Activated CD8-positive, alpha-beta memory T cell treated with anti-CD3 and anti-CD28 coated beads for 24 hours (primary cell): ENCODE data around the gene AOPEP.
"Not testable (repeated sequence)": the region's sequence is repeated elsewhere in the genome, so short reads cannot be mapped to it uniquely, and the experiment has no call there.

Experiments
- DNase-seq: peaks from one replicate; pipeline ENCODE4 v3.0.0-alpha.2; 2020

Gene AOPEP

DNA sequence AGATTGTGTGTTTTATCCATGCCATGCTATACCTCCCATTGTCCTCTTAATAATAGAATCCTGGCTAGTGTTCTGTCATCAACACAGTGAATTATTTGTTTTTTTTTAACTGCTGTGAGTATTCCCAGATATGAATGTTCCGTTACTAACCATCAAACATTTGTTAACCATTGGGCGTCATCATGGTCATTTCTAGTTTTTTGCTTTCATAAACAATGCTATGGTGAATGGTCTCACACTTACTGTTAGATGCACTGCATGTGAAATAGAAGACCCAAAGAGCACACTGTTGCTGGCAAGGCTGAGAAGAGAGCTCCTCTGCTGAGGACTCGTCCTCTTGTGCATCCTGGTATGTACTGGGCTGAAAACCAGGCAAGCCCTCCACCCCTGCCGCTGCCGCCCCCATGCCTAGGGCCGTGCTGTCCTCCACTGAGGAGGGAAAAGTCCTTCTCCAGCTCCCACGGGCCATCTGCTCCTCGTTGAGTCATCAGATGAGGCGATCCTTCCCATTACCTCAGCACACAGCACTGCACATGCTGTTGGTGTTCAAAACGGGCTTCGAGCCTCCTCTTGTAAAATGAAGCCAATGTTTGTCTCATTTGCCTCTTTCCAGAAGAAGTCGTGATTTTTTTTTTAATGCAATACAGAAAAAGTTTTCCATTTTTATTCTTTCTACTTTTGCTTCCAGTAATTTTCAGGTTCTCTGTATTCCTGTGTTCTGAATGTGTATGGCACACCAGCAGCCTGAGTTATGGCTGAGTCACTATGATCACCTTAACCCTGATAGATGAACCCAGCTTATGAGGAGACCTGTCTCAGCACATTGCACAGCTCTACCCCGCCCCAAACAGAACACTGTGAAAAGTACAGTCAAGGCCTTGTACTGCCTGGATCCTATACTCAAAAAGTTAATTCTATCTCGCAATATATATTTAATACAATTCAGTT is 219.0 kb downstream of the AOPEP start:
- no peak for DNase-seq

DNA sequence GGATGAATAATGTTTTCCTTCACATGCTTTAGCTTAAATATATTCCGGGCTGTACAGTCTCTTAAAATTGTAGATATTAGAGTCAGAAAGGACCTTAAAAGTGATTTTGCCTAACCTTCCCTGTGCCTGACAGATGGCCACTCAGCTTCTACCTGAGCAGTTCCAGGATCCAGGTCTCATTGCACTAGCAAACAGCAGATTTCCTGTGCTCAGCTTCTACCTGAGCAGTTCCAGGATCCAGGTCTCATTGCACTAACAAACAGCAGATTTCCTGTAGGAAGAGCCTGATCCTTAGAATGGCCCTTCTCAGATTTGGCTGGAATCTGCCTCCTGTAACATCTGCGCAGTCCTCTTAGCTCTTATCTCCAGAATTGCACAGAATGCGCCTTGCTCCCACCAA is 219.8 kb downstream of the AOPEP start:
- DNase-seq: no peak

DNA sequence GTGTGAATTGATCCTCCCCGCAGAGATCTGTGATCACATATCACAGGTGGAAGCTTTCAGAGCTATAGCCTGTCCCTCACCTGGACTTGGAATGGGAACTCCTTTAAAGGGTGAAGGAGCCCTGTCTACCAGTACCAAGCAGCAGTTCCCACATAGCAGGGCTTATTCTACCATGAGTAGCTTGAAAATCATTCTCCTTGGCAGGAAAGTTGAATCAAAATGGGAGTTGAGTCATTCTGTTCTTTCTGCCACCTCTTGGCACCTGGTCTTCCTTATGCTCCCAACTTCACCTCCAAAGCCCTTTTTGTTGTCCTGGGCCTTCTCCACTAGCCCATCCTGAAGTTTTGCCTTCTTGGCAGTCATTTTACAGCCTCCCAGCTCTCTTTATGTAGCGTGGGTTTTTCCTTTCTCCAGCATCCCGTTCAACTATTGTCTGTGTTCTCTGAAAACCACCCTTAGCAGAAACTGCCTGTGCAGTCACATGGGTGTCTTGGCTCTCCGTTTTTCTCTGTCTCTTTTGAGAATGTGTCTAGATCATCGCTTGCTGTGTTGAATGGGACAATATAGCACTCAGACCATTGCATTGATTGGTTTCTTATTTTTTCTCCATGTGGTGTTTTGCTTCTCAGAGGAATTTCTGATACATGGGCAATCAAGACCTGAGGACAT is 222.2 kb downstream of the AOPEP start:
- DNase-seq: no peak

DNA sequence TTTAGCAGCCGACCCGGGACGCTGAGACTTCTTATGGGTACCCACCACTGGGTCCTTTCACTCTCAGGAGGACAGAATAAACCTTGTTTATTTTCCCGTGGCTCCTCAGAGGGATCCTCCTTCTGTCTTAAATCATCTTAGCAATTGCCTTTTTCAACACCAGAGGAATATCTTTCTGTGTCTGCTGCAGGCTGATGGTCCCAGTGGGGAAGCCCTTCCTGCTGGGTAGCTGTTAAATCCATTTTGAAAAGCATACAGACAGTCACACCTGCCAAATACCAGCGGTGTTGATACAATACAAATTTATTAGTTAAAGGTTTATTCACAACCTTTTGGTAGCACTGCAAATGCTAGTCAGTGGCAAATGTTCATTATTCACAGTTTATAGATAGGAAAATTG is 222.9 kb downstream of the AOPEP start:
- DNase-seq: no peak

DNA sequence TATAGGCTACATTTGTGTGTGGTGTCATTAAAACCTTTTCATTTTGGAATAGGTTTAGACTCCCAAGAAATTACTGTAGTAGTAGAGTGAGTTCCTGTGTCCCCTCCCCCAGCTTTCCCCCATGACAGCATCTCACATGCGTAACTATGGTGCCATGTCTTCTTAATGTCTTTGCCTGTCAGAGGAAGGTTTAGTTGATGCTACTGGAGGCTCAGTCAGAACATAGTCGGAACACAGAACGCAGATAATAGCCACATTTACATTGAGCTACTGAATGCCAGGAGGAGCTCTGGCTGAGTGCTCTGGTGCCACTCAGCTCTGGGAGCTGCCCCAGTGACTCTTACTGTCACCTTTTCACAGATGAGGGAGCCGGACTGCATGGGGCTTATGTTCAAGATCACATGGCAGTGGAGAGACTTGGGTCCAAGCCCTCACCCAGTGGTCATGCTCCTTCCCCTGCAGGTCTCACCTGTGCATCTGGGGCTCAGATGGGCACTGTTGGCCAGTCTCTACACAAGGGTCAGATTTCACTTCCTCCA is 223.6 kb downstream of the AOPEP start:
- no peak for DNase-seq

DNA sequence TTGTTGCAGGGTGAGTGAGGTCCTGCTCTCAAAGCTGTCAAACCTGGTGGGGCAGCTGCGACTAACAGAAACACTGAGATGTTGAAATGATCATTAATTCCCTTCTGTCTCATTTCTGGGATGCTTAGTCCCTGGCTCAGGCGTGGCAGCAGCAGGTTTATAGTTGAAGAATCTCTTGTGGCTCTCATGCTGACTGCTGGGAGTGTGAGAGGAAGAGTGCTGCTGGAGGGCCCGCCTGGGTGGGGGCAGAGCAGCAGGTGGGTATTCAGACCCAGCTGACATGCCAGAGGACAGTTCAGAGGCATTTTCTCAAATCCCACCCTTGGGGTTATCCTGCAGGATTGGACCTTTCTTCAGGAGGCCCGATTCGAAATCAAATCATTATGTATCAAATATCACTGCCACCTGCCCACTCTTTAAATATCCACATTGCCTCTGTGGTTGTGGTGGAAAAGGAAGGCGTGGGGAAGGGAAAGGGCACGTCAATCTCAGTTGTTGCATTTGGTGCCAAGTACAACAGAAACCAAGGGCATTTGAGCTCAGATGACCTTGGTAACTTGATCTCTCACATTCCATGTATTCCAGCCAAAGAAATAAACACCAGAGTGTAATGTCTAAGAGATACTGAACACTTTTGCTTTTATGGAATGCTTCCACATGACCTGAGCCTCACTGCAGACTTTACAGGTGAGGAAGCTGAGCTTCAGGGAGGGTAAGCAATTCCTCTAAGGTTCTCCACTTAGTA is 224.3 kb downstream of the AOPEP start:
- no peak for DNase-seq

DNA sequence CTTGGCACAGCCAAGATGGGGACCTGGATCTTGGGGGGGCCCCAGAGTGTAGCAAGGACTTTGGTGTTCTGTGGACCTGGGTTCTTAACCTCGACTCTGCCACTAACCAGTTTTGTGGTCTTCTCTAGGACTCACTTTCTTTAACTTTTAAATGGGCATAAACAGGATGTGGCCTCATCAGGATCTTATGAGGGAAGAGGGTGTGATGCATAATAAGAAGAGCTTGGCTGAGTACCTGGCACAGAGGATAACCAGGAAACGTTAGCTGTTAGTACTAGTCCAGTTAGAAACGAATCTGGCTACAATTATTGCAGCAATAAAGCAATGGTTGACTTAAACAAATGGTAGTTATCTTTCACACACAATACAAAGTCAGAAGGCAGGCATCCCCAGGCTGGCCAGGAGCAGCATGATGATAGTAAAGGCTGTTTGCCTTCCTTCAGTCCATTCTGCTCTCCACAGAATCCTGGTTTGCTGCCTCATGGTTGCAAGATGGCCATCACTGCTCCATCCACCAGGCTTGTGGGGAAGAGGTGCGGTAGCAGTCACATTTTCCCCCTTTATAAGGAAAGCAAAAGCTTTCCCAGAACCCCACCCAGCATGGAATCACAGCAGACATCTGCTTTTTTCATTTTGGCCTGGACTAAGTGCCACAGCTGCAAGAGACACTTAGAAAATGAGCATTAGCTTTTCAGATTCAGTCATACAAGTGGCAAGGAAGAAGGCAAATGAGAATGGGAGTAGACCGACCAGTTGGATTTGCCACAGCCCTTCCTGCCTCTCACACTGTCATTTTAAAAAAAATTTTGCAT is 225.0 kb downstream of the AOPEP start:
- DNase-seq: no peak

DNA sequence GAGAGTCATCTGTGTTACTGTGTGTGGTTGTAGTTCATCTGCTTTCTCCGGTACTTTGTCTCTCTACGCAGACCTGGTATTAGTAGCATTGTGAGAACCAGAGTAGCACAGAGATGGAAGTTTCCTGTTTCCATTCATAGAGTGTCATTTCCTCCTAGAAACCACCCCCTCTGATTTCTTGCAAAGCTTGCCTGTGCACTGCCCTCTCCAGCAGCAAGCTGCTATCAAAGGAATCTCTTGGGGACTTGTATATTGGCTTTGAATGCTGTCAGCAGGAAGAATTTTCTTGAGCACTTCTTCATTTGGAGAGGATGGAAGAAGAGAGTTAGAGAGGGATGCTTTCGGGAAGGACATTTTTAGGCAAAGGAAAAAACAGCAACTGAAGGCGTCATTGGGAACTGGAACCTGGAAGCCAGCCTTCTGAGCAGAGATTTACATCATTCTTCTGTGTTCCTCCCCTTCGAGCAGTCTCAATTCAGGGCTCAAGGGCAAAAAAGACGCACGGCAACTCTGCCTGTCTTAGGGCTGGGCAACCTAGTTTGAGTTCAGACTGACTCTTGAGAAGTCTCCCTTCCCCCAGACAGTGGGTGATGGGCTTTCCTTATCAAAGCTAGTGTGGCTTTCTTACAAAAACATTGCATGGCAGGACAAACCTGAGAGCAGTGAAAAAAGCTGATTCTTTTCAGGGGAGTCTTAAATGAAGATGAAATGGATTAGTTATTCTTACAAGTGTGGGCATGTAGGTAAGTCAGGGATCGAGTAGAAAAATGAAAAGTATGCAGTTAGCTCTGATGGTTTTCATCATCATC is 226.3 kb downstream of the AOPEP start:
- no peak for DNase-seq

DNA sequence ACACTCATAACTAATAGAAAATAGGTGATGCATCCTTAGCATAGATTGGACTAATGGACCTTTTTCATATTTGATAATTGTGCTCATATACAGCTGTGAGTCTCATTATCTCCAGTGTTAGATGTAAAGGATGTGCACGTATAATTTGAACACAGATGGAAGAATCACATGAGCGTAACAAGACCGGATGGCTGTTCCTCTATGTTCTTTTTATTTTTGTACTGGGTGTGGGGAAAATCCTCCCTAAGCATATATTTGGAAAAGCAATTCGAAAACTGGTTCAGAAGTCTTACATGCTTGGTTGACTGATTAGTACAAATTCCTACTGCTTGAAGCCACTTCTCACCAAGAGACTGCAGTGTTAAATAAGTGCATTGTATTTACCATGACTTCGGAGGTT is 230.2 kb downstream of the AOPEP start:
- no peak for DNase-seq

DNA sequence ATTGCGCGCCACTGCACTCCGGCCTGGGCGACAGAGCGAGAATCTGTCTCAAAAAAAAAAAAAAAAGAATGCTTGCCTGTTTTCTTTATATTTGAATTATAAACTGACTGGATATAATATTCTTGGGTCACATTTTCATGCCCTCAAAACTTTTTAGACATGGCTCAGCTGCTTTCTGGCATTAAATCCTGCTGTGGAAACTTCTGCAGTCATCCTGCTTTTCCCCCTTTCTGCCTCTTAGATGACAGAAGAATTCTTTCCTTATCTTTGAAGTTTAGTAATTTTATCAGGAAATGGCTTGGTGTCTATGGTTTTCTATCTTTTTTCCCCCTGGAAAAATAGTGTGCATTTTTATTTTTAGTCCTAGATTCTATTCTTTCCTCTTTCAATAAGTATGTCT is 234.5 kb downstream of the AOPEP start:
- no peak for DNase-seq

DNA sequence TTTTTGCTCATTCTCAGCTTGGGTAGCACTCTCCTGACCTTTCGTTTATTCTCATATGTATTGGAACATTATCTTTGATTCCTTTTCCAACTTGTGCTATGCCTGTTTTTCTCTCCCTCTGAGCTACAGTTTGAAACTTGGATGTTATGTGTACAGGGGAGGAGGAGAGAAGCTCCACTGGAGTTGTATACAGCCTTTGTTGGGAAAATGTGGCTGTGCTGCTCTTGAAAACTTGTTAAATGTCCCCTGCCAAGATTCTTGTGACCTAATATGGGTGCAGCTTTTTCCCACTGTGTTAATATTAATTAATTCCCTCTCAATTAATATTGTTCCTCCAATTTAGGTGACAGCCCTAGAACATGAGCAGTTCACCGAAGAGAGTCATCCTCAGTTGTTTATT is 235.4 kb downstream of the AOPEP start:
- DNase-seq: no peak

DNA sequence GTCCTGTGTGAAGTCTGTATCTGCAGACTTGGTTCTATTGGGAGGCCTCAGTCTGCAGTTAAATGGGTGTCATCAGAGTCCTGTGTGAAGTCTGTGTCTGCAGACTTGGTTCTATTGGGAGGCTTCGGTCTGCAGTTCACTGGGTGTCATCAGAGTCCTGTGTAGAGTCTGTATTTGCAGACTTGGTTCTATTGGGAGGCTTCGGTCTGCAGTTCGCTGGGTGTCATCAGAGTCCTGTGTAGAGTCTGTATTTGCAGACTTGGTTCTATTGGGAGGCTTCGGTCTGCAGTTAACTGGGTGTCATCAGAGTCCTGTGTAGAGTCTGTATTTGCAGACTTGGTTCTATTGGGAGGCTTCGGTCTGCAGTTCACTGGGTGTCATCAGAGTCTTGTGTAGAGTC is 239.1 kb downstream of the AOPEP start:
- not testable (repeated sequence) for DNase-seq

DNA sequence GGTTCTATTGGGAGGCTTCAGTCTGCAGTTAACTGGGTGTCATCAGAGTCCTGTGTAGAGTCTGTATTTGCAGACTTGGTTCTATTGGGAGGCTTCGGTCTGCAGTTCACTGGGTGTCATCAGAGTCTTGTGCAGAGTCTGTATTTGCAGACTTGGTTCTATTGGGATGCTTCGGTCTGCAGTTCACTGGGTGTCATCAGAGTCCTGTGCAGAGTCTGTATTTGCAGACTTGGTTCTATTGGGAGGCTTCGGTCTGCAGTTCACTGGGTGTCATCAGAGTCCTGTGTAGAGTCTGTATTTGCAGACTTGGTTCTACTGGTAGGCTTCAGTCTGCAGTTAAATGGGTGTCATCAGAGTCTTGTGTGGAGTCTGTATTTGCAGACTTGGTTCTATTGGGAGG is 239.5 kb downstream of the AOPEP start:
- DNase-seq: not testable (repeated sequence)

DNA sequence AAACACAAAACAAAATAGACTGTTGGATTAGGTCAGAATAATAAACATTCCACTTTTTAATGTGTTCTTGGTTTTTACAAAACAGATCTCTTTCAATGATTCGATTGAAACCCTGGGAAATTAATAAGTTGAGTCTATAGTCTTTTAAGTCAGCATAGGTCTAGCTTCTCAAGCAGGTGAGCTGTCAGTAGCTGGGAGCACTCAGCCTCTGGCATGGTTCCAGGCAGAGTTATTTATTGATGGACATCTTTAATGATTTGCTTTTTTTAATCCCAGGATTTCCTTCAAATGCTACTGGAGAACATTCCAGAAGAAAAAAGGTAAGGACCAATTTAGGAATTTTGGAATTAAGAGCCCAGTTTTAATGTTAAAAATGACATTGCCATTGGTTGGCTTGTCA is 241.0 kb downstream of the AOPEP start:
- DNase-seq: no peak

DNA sequence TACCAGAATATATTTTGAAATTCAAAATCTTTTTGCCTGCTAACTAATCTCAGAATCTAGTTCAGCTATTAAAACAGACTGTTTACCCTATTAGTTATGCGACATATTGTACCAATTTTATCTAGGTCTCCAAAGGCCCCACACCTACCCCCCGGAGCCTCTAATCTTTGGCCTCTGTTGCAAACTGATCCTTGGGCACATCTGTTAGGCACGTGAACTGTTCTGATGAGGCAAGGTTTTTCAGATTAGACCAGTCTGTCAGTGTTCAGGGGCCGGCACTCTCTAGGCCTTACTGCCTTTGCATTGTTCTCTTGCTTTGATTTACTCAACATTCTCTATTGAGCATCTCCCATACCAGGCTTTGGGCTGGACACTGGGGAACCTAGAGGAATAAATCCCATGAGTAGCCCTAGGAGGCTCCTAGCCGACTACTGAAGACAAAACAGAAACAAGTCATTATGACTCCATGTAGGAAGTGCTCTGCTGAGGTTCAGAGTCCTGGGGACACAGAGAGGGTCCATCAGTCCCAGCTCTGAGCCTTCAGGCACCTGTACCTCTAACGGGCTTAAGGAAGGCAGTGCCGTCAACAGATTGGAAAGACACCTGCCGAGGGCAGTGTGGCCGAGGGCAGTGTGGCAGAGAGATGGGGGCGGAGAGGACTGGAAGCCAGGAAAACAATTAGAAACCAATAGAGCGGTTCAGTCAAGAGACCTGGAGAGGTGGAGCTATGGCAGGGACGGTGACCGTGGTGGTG is 245.1 kb downstream of the AOPEP start:
- DNase-seq: no peak

DNA sequence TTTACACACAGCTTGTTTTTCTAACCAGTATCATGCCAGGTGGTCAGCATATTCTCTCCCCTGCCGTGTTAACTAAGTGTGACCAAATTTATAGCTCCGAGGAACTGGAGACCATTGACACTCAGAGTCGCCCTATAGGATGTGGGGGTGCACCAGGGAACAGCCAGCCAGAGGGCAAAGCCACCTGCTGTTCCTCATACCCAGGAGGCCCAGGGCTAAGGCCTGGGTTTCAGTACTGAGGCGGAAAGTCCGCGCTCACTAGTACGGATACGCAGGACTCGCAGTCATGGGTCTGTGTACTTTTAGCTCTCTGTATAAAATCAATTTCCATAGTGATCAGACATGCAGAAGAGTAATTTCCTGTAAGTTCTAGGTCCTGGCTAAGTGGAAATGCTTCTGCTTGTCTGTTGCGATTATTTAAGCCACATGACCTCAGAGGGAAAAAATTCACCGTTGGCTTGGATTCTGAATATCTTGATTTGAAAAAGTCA is 247.0 kb downstream of the AOPEP start:
- no peak for DNase-seq

DNA sequence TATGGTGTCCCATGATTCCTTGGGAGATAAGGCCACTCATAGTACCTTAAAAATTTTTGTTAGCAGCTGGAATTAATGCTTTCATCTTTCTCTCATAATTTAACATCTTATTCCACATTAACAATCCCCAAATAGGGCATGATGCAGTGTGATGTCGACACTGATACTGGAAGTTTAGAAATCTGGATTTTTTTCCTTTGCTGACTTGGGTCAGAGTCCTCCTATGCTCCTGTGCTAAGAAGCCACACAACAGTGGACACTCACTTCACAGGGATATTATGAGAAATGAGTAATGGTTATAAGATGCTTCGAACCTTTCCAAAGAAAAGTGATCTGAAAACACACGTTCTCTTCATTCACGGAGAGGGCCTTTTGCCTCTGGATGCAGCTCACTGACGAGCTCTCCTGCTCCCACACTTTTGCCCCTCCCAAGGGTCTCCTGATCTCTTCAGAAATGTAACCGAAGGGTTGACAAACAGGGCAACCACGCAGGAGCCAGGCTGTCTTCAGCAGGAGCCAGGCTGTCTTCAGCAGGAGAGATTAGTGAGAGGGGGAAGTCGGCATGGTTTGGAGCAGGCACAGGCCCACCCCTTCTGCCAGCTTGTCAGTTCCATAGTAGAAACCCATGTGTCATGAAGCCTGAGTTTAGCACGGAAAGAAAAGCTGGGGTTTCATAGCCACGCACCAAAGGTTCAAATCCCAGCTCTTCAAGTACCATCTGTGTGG is 247.8 kb downstream of the AOPEP start:
- no peak for DNase-seq

DNA sequence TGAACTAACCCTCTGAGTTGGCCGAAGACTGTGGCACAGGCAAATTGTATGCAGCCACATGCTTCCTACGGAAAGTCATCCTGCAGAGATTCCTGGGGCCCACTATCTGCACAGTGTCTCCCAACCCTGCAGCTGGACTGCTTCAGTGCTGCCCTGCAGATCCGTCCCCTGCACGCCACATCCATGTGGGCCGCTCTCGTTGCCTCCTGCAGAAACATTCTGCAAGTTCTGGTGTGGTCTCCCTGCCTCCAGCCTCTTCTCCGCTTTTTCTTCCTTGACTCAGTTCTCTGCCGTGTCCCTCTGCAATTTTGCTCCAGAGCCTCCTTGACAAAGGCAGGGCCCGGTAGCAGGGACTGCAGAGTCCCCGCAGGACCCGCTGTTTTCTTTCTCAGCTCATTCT is 249.0 kb downstream of the AOPEP start:
- DNase-seq: no peak

DNA sequence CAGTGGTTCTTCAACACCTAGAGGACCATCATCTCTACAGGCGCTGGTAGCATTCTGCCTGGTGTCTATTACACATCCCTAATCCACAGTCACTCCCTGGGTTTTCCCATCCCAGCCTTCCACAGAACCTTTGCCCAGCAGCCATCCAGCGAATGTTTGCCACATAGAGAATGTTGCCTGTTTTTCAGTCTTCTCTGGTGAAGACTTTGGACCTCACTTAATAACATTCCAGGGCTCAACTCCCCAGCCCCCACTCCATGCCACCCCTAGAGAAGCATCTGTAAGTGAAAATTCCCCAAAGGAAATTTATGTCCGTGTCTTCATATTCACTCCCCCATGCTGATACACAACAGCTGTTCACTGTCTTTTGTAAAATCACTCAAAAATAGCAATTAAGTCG is 249.6 kb downstream of the AOPEP start:
- DNase-seq: no peak

DNA sequence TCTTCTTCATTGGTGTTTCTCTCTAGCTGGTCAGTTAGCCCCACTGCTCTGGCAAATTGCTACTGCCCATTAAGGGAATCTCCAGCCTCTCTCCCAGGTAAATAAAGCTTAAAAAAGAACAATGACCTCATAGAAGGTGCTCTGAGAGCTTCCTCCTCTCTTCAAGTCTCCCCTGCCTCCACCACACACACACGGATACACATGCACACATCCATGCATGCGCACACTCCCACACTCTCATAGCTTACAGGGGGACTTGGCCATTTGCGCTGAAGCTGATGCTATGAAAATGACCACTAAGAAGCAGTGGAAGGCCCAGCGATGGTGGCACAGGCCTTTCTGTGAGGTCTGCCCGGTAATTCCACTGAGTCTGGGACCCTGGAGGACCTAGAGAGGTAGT is 250.9 kb downstream of the AOPEP start:
- no peak for DNase-seq
